Liver (tissue), 3 donors: ENCODE results near the gene TGDS.

Source experiments
- EGR1 ChIP-seq, 2 donors: IDR thresholded peaks; 2 replicates each; pipeline ENCODE4 v1.6.1; 2016 to 2018; ENCODE audit warnings: antibody characterized with exemption in 2 of 2, low read depth in 2 of 2
- JUND ChIP-seq, 2 donors: IDR thresholded peaks; 2 replicates each; pipeline ENCODE4 v1.6.1; 2016; ENCODE audit warnings: antibody characterized with exemption in 2 of 2
- RAD21 ChIP-seq, 2 donors: IDR thresholded peaks; 2 replicates each; pipeline ENCODE4 v1.6.1; 2016; ENCODE audit warnings: antibody characterized with exemption in 2 of 2, mild to moderate bottlenecking in 2 of 2
- TAF1 ChIP-seq: conservative IDR thresholded peaks from 2 replicates; pipeline ENCODE4 v1.6.1; 2016; ENCODE audit warnings: antibody characterized with exemption, mild to moderate bottlenecking
- TF ChIP-seq, protein P1 (sequence below): IDR thresholded peaks from 2 replicates; pipeline ENCODE4 v1.6.1; 2016; ENCODE audit warnings: antibody characterized with exemption
- TF ChIP-seq, protein P2 (sequence below): fragments of 150-350 bp; IDR thresholded peaks from 2 replicates; pipeline ENCODE4 v1.5.1; 2017; ENCODE audit warnings: improper control_type of control experiment, low read depth, low read length; ENCODE audit not compliant: missing input control
- TF ChIP-seq, protein P3 (sequence below): IDR thresholded peaks from 2 replicates; pipeline ENCODE4 v1.6.1; 2016; ENCODE audit warnings: antibody characterized with exemption
- donor health status: healthy.
- donor health status: healthy.

DNA sequence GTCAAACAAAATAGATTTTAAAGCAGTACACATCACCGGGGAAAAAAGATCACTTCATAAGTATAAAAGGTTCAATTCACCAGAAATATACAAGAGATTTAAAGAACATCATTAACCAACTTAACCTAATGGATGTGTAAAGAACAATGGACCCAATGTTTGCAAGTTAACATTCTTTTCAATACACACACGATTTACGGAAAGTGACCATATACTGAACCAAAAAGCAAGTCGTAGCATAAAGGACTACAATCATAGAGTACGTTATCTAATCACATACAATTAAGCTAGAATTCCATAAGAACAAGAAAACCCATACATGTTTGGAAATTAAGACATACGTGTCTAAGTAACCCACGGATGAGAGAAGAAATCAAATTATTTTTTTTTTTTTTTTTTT is 9.6 kb downstream of the TGDS start:
- TF ChIP-seq, protein P1, sequence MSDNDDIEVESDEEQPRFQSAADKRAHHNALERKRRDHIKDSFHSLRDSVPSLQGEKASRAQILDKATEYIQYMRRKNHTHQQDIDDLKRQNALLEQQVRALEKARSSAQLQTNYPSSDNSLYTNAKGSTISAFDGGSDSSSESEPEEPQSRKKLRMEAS = no peak
- TF ChIP-seq, protein P2, sequence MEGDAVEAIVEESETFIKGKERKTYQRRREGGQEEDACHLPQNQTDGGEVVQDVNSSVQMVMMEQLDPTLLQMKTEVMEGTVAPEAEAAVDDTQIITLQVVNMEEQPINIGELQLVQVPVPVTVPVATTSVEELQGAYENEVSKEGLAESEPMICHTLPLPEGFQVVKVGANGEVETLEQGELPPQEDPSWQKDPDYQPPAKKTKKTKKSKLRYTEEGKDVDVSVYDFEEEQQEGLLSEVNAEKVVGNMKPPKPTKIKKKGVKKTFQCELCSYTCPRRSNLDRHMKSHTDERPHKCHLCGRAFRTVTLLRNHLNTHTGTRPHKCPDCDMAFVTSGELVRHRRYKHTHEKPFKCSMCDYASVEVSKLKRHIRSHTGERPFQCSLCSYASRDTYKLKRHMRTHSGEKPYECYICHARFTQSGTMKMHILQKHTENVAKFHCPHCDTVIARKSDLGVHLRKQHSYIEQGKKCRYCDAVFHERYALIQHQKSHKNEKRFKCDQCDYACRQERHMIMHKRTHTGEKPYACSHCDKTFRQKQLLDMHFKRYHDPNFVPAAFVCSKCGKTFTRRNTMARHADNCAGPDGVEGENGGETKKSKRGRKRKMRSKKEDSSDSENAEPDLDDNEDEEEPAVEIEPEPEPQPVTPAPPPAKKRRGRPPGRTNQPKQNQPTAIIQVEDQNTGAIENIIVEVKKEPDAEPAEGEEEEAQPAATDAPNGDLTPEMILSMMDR = no peak
- TF ChIP-seq RAD21 (IDR thresholded peaks at IDR 0.05) (no peak), EGR1 (IDR thresholded peaks at IDR 0.05; ENCODE audit: low read depth in 2 of 2) (no peak), TAF1 (no peak), JUND (IDR thresholded peaks at IDR 0.05) (no peak)
- TF ChIP-seq, protein P3, sequence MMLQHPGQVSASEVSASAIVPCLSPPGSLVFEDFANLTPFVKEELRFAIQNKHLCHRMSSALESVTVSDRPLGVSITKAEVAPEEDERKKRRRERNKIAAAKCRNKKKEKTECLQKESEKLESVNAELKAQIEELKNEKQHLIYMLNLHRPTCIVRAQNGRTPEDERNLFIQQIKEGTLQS = no peak
